H54 (cell line): ENCODE results near the gene EVX1.
A peak's percentile ranks its signal among the peaks of the same experiment; 100 is the strongest.

Experiments
- DNase-seq: peaks from one replicate; pipeline ENCODE4 v3.0.0; 2011; ENCODE audit warnings: low spot score, mixed read lengths; ENCODE audit not compliant: insufficient read length
- FAIRE-seq: peaks from 3 replicates; lab custom pipeline; 2011; peaks lifted over from hg19 to GRCh38; lab: Jason Lieb, UNC
- POLR2A ChIP-seq: IDR thresholded peaks from 2 replicates; pipeline ENCODE4 v1.6.1; 2011; ENCODE audit warnings: low read depth, mild to moderate bottlenecking, low read length

The EVX1 gene

DNA sequence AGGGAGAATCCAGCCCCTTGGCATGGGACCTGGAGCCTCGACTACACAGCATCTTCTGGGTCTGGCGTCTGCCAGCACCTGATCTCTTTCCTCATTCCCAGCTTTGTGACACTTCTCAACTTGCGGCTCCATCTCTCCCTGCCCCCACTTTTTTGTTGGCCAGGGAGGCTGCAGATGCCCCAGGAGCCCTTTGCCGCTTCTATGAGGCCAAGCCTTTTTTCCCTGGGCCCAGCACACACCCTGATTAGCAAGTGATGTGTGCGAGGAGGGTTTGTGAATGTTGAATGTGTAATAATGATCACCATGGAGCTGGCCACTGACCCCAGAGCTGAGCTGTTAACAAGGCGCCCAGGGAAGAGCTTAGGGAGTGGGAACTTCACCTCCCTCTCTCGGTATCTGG, 4.4 kb downstream of the EVX1 start:
- DNase-seq (no peak), FAIRE-seq (no peak)
- TF ChIP-seq POLR2A: no peak

DNA sequence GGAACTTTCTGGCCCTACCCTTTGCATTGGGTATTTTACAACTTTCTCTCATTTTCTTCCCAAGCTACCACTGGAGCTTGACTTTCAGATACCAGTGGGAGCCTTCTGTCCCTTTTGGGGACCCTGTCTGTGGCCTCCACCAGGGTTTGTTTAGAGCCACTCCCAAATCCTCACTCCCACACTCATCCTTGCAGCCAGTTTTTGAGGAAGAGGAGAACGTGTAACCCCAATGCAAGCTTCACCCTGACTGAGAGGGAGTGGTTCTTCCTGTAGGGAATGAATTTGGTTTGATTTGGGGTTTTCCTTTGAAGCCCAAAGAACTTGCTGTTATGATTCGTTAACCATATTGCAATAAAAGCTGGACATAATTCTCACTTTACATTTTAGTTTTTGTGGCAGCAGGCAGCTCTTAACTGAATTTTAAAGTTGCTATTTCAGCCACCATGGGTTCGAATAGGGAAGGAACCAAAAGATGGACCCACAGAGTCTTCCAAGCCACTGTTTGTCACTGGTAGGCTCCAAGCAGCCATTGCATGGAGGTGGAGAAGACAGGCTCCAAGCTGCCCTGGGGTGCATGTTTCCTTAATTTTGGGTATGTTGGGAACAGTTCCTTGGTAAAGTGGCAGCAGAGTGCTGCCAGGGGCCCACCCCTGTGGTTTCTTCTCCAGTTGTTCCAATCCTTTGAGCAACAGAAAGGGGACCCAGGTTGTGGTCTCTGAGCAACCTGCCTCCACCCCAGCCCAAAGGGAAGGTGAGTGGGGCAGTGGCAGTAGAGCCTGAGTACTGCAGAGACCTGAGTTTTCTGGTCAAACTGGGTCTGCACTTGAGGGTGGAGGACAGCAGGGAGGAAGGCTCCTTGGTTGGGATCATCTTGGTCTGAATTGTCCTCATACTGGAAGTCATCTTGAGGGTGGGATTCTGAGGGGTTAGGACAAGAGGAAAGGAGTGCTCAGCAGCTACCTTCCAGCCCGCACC, 5.1 kb downstream of the EVX1 start:
- FAIRE-seq (no peak), DNase-seq (no peak)
- TF ChIP-seq POLR2A: no peak

DNA sequence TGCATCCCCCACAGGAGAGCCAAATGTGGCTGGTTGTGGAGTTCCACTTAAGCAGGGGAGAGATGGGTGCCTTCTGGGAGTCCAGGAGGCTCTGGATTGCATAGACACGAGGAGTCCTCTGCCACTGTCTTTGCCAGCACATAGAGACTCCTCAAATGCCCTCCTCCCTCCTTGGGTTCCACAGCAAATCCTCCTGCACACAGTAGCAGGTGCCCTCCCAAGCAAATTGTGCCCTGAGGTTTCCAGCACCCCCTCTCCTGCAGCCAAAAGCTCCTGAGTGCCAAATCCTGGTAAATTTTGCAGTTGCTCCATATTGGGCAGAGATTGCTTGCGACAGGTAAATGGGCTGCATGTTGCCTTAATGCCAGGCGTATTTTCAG, 5.8 kb downstream of the EVX1 start:
- no peak for DNase-seq
- FAIRE-seq: no peak
- TF ChIP-seq POLR2A: no peak

DNA sequence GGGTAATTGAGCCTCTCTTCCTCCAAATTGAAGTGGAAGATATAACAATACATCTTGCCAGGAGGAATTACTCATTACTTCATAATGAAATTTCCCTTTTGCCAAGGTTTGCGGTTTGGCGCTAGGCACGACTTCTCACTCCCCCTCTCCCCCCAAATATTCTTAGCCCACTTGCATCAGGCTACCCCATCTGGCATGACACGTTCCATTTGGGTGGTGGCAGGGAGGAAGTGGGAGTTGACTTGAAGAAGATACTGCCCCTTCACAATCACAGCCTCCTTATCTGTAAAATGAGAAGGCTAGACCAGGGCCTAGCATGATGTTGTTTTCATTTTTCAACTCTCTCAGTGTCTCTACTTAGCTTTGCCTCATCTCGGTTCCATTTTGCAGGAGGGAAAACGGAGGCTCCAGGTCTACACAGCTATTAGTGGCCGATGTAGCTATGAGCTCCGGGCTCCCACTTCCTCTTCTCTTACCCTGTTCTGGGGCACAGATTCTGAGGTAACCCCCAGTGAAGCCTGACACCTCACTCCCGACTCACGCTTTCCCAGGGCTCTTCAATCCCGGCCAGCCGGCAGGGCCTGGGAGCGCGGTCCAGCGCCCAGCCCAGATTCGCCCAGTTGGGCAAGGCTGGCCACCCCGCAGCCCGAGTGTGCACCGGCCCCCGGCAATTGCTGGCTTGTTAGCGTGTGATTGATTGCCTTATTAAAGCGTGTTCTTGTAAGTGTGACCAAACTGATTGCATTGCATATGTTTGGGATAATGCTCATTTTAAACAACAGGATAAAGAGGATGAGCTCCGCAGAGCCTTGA, 6.5 kb downstream of the EVX1 start:
- FAIRE-seq (no peak), DNase-seq (no peak)

DNA sequence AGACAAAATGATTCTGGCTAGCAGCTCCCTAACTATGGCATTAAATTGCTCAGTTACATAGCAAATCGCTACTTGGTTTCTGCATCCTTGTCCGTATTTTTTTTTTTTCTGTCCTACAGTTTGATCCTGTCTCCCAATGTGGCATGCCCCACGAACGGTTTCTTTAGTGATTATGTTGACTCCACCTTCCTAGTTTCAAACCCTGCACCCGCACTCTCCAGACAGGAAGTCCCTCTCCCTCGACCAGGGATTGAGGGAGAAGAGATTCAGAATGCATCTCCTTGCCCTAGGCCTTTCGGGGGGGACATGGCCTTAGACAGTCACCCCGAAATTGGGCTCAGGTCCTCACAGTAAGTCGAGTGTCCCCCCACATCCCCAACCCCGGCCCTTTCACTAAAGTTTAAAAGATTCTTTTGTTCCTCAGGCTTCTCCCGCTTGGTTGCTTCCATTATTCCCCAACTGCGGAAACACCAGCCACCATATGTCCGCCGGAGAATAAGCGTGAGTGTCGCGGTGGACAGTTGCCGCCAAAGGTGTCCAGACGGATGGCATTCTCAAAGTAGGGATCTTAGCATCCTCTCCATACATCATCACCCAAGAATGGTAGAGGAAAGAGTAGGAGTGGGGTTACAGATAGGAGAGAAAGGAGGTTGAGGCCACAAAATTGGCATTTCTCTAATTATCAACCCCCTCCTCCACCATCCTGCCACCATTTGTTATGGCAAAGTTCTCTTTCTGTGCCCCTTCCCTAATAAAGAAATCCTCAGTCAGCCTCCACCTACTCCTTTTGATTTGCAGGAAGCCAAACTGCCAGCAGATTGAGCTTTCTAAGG, 7.3 kb downstream of the EVX1 start:
- DNase-seq: no peak
- no peak for TF ChIP-seq POLR2A
- no peak for FAIRE-seq

More for the DNA sequence above, 6.5 kb downstream of the EVX1 start:
- TF ChIP-seq POLR2A: no peak

DNA sequence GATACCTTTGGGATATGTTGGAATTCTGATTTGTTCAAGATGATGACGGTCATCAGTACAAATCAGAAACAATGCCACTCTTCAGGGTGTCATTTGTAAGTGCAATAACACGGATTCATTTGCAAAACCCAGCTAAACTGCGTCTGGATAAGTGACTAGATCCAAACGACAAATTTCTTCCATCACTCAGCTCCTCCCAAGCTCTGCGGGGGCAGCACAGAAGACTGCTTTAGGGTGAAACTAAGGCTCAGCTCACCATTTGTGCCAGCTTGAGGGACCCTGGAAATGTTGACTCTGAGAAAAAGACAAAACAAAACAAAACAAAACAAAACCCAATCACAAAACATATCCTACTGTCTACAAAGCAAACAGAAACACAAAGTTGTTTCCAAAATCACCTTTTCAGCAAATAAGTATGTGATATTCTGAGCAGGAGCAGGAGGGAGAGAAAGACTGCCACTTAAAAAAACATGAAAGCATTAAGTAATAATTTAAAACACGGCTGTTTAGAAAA, 8.0 kb downstream of the EVX1 start:
- TF ChIP-seq POLR2A: no peak
- DNase-seq: no peak
- no peak for FAIRE-seq

DNA sequence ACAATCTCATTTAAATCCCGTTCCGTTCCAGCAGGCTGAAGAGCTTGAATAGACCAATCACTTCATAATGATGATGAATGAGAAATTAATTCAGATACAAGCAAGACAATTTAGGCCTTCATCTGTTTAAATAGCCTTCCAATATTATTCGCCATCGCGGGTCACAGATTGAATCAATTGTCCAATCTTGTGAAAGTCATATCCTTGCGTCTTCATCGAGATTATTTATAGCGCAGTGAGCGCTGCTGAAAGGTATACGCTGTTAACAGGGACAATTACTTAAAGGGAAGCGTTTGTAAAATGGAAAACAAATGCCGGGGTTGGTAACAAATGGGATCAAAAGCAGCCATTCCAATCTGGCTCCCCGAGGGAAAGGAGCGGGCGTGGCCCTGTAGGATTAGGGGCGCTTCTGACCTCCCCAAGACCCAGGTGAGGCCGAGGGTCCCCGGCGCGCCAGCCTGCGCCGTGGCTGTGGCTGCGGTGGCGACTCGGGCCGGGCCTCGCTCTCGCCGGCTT, 8.6 kb downstream of the EVX1 start:
- no peak for FAIRE-seq
- no peak for DNase-seq
- no peak for TF ChIP-seq POLR2A

DNA sequence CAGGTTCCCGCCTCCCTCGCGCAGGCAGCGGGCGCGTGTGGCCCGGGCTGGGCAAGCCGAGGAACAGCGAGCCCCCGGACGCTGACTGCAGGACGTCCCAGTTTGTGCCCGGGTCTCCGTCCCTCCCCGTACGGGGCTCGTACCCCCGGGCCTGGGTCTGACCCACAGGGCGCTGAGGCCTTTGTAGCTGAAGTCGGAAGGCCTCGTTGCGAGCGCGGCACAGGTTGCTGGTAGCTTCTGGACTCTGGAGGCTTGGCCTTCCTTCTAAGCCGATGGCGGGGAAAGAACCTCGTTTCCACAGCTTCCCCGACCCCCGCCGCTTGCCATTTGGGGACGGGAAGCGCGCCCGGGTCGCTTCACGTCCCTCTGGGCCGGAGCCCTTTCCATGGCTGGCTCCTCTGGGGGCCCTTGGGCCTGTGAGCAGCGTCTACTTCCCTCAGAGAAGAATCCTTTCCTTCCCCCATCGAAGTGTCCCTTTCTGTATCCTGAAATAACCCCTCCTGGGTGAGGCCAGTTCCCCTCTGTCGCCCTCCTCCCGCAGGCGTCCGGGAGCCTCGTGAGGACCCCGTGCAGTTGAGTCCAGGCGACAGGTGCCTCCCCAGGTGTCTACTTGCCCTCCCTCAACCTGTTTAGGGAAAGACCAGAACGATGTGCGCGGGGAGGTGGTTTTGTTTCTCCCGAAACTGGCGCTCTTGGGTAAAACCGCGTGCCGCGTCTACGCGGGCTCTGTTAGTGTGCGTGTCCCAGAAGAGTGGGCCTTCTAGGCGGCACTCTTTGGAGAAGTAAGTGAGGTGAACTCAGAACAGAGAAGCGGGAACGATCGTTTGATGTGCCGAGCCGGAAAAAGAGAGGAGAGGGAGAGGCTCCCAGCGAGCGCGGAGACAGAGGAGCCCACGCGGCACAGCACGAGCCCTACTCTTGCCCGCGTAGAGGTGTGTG, 9.3 kb downstream of the EVX1 start:
- DNase-seq: no peak
- TF ChIP-seq POLR2A: no peak
- no peak for FAIRE-seq

DNA sequence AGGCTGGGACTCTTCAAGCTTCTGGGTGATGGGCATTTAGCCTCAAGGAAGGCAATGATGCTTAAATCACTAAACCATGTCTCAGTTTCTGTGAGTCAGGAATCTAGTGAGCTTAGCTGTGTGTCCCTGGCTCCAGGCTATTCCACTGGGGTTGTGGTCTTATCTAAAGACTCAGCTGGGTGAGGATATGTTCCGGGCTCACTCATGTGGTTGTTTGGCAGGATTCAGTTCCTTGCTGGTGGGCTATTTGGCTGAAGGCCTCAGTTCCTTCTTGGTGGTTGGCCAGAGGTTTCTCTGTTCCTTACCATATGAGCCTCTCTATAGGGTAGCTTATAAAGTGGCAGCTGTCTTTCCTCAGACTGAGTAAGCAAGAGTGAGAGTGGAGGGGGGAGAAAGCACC, 12.0 kb downstream of the EVX1 start:
- FAIRE-seq: no peak
- no peak for TF ChIP-seq POLR2A
- DNase-seq: no peak

DNA sequence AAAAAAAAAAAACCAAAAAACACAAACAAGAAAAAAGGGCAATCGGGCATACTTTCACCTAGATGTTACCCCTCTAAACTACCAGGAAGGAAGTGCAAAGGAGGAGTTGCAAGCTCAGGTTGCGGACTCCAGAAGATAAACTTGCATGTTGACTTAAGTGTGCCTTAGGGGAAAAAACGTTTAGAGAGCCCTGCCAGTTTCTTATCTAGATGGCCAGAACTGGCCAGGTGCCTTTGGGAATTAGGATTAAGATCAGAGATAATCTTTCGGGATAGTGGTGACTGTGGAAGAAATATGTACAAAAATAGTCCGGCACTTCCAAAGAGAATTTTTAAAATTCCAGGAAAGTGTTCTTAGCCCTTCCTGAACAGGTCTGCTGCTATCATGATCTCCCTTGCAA, 17.6 kb downstream of the EVX1 start:
- no peak for FAIRE-seq
- no peak for DNase-seq
- no peak for TF ChIP-seq POLR2A

DNA sequence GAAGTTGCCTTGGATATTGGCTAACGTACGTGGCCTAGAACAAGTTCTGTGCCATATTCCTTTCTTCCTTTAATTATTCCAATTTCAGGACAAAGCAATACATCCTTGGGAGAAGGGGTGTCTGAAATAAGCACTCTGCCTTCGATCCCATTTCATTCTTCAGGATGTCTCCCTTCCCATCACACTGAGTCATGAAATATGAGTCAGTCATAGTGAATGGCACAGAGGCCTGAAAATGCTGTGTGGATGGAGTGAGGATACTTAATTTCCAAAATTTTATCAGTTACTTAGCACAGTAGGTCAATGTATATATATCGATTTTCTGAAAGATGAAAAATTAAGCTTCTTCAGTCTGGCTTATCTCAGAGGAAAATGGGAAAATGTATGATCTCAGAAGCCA, 19.5 kb downstream of the EVX1 start:
- peak; percentile 76 for DNase-seq
- no peak for TF ChIP-seq POLR2A
- peak; percentile 53 for FAIRE-seq

DNA sequence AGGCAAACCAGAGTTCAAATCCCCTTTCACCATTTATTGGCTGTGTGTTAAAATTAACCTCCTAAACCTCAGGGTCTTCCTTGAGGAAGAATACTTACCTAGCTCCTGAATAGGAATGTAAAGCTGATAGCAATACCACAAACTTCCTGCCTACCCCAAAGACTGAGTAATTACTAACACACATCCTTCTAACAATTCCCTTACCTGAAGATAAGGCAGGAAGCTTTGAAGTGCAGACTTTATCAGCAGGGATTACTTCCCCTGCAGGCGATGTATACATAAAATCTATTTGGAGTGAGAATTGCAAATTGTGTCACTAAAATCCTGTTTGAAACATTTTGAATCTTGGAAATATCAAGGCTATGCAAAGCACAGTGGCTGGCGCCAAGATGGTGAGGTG, 21.2 kb downstream of the EVX1 start:
- no peak for DNase-seq
- FAIRE-seq: no peak
- no peak for TF ChIP-seq POLR2A

DNA sequence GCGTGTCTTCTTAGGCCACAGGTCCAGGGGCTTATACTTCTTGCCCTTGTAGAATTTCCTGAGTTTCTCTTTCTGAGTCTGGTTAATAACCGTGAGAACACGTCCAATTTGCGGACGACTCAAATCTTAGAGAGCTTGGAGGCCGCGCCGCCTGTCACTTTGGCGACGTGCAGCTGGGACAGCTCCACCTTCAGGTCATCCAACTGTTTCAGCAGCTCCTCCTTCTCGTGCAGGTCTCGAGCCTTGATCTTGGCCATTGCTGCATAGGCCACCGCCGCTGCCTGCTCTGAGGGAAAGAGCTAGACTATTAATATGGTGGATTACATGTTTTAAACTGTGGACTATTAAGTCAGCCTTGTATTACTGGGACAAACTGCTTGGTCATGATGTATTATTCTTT, 26.9 kb downstream of the EVX1 start:
- no peak for TF ChIP-seq POLR2A
- DNase-seq (no peak), FAIRE-seq (no peak)
